GM21619 (cell line): ENCODE measurements around the gene TMEM123.

Source experiments
- ATAC-seq: cut with Tn5 transposase; IDR thresholded peaks from one replicate; pipeline ENCODE4 v1.9.1; 2021; ENCODE audit not compliant: unreplicated experiment

The TMEM123 gene

GRCh38 chr11:102452461-102453301 is at the start of gene TMEM123:
TMEM123 (minus strand) TSS chr11:102452765; CDS start chr11:102452623, 142 bp downstream.
- peak; percentile 55 for ATAC-seq

- ATAC-seq, result no peak
Measured at GRCh38 chr11:102500829-102501228, 48.3 kb upstream of the TMEM123 start.

DNA sequence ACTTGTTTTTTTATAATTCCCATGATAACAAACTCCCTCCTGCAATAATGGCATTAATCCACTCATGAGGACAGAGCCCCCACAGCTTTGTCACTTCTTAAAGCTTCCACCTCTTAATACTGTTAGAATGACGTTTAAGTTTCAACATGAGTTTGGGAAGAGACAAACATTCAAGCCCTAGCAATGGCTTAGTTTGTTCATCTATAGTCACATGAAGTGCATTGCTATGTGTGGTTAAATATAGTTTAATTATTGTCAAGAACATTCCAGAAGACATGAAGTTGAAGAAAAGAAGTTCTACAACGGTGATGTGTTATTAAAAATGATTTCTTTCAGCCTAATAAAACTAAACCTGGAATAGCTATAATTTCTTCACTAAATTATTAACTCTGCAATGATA is 47.4 kb upstream of the TMEM123 start:
- ATAC-seq, result no peak

GRCh38 chr11:102499151-102499550 is 46.6 kb upstream of the TMEM123 start:
- ATAC-seq, result no peak

DNA sequence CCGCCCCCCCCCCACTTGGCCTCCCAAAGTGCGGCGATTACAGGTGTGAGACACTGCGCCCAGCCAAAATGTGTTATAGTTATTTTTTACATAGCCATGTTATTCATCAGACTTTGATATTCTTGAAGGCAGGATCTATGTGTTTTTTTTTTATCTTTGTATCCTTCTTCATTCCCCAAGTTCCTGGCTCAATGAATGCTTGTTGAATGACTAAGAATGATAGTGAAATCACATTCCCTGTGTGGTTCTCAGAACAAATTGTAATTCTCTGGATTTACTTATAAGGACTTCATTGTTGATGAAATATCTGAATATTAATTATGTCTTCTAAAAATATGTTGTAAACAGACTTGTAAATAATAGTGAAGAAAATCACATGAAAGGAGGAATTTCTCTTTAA is 44.5 kb upstream of the TMEM123 start:
- no peak for ATAC-seq

- peak; percentile 82 for ATAC-seq
Measured at GRCh38 chr11:102495161-102496042, 42.8 kb upstream of the TMEM123 start.

DNA sequence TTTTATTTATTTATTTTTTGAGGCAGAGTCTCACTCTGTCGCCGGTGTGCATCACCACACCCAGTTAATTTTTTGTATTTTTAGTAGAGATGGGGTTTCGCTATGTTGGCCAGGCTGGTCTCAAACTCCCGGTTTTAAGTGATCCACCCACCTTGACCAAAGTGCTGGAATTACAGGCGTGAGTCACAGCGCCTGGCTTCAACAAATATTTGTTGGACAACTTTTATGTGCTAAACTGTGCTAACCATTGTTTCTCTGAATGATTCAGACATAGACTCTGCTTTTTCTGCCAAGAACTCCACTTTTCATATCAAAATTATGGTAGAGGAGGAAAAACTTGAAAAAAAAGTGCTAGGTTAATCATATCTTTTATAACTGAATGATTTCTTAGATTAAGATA is 41.7 kb upstream of the TMEM123 start:
- no peak for ATAC-seq

DNA sequence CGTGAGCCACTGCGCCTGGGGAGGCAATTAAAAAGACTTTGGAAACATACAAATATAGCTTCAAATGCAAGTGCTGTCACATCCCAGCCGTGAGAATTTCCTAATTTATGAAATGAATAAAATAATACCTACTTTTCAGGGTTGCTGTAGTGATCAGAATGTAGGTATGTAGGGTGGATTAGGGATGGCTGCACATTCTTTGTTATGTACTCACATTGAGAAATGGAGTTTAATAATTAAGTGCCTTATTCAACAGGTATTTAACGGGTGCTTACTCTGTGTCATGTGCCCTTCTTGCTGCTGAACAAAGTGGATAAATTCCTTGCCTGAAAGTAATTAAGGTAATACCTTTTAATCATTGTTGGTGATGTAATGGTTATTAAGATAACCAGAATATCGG is 41.0 kb upstream of the TMEM123 start:
- no peak for ATAC-seq

DNA sequence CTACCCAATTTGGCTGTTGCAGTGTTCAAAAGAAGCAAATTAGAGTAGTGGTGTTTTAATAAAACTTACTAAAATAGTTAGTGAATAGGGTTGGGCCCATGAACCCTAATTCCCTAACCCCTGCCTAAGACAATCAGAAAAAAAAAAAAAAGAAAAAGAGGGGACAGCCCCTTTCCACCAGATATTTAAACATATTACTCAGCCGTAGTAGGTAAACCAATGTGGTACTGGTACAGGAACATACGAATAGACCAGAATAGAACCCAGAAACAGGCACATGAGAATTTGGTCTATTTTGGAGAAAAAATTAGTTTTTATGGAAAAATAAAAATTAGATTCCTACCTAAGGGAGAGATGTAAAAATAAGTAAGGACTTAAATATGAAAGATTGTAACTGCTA is 39.4 kb upstream of the TMEM123 start:
- ATAC-seq, result no peak

- ATAC-seq, result no peak
Measured at GRCh38 chr11:102489186-102490145, 36.9 kb upstream of the TMEM123 start.

- peak; percentile 79 for ATAC-seq
Measured at GRCh38 chr11:102488208-102488607, 35.6 kb upstream of the TMEM123 start.

GRCh38 chr11:102487214-102487613 is 34.6 kb upstream of the TMEM123 start:
- no peak for ATAC-seq

DNA sequence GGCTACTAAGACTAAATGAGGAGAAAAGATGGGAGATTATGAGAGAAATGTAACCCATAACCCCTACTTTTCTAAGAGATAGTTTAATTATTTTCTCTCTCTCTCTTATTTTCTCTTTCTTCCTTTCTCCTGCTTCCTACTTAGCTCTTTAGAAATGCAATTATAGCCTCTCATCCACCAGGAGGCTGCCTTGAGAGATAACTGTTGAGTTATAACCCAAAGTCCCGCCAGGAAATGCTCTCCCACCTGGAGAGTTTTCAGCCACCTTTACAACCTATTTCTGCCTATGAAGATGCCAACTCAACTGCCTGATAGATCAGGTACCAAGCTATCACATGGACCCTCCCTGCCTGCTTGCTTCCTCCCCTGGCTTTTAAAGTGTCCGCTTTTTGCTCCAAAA is 34.0 kb upstream of the TMEM123 start:
- no peak for ATAC-seq

- no peak for ATAC-seq
Measured at GRCh38 chr11:102485095-102485722, 32.6 kb upstream of the TMEM123 start.

DNA sequence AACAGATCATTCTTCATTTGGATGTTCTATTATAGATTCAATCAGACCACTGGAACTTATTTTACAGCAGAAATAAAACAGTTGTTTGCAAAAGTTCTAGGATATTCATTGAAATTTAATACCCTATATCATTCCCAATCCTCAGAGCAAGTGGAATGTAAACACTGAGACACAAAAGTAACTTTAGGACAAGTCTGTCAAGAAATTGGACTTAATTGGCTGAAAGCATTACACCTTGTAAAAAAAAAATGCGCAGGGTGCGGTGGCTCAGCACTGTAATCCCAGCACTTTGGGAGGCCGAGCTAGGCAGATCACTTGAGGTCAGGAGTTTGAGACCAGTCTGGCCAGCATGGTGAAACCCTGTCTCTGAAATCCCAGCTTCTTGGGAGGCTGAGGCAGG is 29.9 kb upstream of the TMEM123 start:
- ATAC-seq, result no peak

- ATAC-seq, result no peak
Measured at GRCh38 chr11:102479733-102480132, 27.2 kb upstream of the TMEM123 start.

DNA sequence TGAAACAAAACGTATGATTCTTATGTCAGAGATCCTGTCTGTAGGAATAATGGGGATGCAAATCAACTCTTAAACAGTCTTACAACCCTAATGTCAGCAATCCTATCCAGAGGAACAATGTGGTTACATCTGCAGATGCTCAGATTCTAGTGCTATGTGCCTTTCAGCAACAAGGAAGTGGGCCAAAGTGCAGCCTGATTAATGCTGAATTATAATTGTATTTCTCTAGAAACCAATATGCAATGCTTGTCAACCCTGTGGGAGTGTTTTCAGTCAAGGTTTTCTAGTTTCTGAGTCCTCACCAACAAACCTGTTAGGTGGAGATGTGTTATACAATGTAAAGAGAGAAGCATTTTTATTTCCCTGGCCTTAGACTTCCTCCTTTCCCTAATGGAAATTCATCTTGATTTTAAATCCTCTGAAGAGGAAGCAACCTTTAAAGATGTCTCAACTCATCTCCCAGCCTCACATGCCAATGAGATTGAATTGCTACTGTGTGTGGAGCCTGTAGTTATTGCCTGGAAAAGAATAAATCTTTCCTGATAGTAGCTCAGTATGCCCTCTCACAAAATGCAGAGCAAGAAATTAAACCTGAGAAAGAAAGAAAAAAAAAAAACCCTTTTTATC is 26.2 kb upstream of the TMEM123 start:
- ATAC-seq, result no peak

DNA sequence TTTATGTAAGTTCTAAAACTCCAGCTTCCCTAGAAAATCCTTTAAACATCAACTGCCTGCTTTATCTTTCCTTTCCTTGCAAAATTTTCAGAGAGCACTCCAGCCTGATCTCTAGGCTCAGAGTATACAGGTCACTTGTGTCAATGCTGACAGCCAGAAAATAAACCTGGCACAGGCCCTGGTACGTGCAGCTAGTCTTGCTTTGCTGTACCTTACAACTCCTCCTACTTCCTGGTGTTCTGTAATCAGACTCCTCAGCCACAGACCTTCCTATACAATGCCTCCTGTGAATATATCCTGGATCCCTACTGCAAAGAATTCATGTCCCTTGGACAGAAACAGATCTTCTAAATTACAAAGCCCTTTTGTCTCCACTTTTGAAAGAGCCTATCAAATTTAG is 24.2 kb upstream of the TMEM123 start:
- peak; percentile 34 for ATAC-seq

GRCh38 chr11:102476069-102476468 is 23.5 kb upstream of the TMEM123 start:
- ATAC-seq, result no peak

DNA sequence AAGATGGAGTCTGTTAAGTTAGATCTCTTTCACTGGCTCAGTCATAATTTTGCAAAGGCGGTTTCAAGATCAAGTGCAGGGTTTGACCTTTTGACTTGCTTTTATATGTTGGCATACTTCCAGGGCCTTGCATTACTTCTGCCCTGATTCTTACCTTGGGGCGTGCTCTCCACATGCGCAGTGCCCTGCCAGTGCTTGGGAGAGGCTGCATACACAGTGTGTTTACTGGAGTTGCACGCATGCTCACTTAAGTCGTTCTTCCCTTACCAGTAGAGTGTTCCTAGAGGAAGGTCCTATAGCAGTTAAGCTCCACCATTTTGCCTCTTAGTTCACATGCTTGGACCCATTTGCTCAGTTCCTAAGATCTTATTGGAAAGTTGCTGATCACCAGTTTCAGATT is 21.0 kb upstream of the TMEM123 start:
- no peak for ATAC-seq
